GM12878 (cell line): ENCODE data around the gene CNTN2.

Experiments
- EP300 ChIP-seq, 2 experiments: fragments of 150-350 bp in 1 of 2; IDR thresholded peaks; 2 replicates each; pipeline ENCODE4 v1.6.1; 2011 to 2012; ENCODE audit warnings: low read depth in 2 of 2, low read length in 2 of 2, borderline replicate concordance in 1 of 2, improper control_type of control experiment in 1 of 2, inconsistent platforms in 1 of 2; ENCODE audit not compliant: control insufficient read depth in 1 of 2
- POLR2A ChIP-seq: IDR thresholded peaks from 2 replicates; pipeline ENCODE4 v1.6.1; 2011; ENCODE audit warnings: low read depth, mild to moderate bottlenecking, low read length
- TF ChIP-seq, protein P1 (sequence below): IDR thresholded peaks from 2 replicates; pipeline ENCODE4 v1.6.1; 2011; ENCODE audit warnings: low read depth, low read length, improper control_type of control experiment, borderline replicate concordance

DNA sequence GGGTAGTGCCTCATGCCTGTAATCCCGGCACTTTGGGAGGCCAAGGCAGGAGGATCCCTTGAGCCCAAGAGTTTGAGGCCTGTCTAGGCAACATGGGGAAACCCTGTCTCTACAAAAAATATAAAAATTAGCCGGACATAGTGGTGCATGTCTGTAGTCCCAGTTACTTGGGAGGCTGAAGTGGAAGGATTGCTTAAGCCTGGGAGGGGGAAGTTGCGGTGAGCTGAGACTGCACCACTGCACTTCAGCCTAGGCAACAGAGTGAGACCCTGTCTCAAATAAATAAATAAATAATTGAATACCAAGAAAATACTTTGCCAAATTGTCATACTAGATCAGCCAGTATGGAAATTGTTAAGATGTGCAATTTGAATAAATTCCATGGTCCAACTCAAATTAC, 84.6 kb downstream of the CNTN2 start:
- no peak for TF ChIP-seq EP300 (IDR thresholded peaks at IDR 0.05; ENCODE audit: borderline replicate concordance in 1 of 2, control insufficient read depth in 1 of 2, low read depth in 2 of 2, low read length in 2 of 2)
- no peak for TF ChIP-seq POLR2A
- TF ChIP-seq, protein P1, sequence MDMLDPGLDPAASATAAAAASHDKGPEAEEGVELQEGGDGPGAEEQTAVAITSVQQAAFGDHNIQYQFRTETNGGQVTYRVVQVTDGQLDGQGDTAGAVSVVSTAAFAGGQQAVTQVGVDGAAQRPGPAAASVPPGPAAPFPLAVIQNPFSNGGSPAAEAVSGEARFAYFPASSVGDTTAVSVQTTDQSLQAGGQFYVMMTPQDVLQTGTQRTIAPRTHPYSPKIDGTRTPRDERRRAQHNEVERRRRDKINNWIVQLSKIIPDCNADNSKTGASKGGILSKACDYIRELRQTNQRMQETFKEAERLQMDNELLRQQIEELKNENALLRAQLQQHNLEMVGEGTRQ: no peak
